ENCODE results near the gene SRC. TPM values are rescaled to one million over a fixed set of nuclear protein-coding genes. Genes with fewer than 3 reads are reported as not detected.

The SRC gene
- total RNA-seq, 1 donor from 2014 or later, result 15.4 TPM

DNA sequence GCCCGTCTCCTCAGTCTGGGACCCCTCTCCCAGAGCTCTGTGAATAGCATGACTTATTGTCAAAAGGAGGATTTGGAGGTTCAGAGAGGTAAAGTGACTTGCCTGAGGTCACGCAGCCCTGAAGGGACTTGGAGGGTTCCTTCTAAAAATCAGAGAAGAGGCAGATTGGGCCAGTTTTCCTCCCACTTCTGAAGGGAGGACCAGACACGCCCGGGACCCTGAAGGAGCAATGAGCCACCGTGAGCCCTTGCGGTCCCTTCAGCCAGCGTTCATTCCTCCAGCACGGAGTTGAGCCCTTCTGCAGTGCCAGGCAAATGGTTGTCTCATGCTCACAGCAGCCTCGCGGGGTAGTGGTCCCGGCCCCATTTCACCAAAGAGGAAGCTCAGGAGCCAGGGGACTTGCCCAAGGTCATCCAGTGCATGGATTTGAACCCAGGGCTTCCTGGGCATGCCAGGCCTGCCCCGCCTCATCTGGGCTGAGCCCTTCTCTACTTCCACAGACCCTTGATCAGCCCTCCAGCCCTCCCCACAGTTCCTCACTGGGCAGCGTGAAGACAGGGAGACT lies 7.4 kb downstream of the SRC start:
- no peak for DNase-seq (ENCODE audit: low spot score)
- Histone ChIP-seq H3F3A (ENCODE audit: low read depth) (no peaks in the 10 kb centered on the region), H3K79me2 (ENCODE audit: low read depth) (peaks cover 93% of the 10 kb centered on the region), H3K4me2 (no peak overlapping the region), H3K9me3 (ENCODE audit: low read depth) (no peaks in the 10 kb centered on the region), H3K9ac (no peak overlapping the region), H3K27ac (no peak overlapping the region), H2AFZ (replicated peaks) (no peak overlapping the region), H3K36me3 (no peaks in the 10 kb centered on the region), H4K20me1 (ENCODE audit: low read depth) (peaks cover 99% of the 10 kb centered on the region), H3K4me3 (no peak overlapping the region), H3K27me3 (no peaks in the 10 kb centered on the region), H3K4me1 (peaks cover 3% of the 10 kb centered on the region)
- no peak overlapping the region for H3K27ac Mint-ChIP-seq
- no peaks in the 10 kb centered on the region for H3K9me3 Mint-ChIP-seq
- H3K36me3 Mint-ChIP-seq, result peaks cover 15% of the 10 kb centered on the region
- TF ChIP-seq EZH2phosphoT487 (IDR thresholded peaks at IDR 0.05) (no peak), EZH2 (IDR thresholded peaks at IDR 0.05) (no peak)
- TF ChIP-seq, protein P1, sequence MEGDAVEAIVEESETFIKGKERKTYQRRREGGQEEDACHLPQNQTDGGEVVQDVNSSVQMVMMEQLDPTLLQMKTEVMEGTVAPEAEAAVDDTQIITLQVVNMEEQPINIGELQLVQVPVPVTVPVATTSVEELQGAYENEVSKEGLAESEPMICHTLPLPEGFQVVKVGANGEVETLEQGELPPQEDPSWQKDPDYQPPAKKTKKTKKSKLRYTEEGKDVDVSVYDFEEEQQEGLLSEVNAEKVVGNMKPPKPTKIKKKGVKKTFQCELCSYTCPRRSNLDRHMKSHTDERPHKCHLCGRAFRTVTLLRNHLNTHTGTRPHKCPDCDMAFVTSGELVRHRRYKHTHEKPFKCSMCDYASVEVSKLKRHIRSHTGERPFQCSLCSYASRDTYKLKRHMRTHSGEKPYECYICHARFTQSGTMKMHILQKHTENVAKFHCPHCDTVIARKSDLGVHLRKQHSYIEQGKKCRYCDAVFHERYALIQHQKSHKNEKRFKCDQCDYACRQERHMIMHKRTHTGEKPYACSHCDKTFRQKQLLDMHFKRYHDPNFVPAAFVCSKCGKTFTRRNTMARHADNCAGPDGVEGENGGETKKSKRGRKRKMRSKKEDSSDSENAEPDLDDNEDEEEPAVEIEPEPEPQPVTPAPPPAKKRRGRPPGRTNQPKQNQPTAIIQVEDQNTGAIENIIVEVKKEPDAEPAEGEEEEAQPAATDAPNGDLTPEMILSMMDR (IDR thresholded peaks at IDR 0.05), result no peak
- no peak overlapping the region for H3K4me3 Mint-ChIP-seq
- peaks cover 35% of the 10 kb centered on the region for H3K4me1 Mint-ChIP-seq
- H3K27me3 Mint-ChIP-seq (ENCODE audit: insufficient read depth, low read depth), result peaks cover 7% of the 10 kb centered on the region

DNA sequence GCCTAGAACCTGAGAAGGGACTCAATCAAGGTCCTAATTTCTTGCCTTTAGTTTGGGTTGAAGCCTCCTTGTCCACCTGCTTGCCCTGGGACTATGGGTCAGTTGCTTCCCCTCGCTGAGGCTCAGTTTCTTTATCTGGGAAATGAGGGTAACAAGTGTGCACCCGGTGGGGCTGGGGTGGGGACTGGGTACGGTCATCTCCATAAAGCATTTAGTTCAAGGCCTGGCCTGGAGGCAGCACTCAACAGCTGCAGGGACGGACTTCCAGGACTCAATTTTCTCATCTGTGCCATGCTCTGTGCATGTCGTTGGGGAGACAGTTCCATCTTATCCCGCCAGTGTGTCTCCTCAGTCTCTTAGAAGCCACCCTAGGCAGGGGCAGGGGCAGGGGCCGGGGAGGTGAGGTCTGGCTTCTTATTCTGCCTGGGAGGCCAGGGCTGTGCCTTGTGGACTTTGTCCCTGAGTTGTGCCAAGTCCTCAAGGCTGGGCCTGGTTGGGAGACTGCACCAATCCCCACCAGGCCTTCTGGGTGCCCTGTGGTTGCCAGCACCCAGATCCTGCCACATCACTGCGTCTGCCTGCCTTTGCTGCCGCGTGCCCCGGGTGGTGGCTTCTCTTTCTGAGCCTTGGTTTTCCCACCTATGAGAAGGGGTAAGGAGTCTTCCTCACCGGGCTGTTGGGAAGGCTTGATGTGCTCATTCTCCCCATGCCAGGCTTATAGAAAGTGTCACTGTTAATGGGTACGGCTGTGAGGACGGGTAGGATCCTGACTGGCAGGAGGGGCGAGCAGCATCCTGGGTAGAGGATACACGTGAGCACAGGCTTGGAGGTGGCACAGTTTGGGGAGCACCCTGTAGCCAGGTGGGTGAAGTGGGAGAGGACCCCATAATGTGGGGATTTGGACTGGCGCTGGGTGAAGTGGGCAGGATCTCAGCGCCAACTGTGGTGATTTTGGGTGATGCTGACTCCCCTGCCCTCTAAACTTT lies 8.6 kb downstream of the SRC start:
- no peak overlapping the region for H2AFZ ChIP-seq (replicated peaks)
- H3K79me2 ChIP-seq (ENCODE audit: low read depth), result peaks cover 86% of the 10 kb centered on the region
- no peak for TF ChIP-seq EZH2 (IDR thresholded peaks at IDR 0.05)
- TF ChIP-seq, protein P1 (IDR thresholded peaks at IDR 0.05), result no peak
- TF ChIP-seq EZH2phosphoT487 (IDR thresholded peaks at IDR 0.05), result no peak
- H3K27me3 ChIP-seq, result no peaks in the 10 kb centered on the region
- H3K4me1 ChIP-seq, result peaks cover 3% of the 10 kb centered on the region
- H4K20me1 ChIP-seq (ENCODE audit: low read depth), result peaks cover 99% of the 10 kb centered on the region
- DNase-seq (ENCODE audit: low spot score), result no peak
- H3K36me3 Mint-ChIP-seq, result peaks cover 13% of the 10 kb centered on the region
- peak overlapping the region; percentile 84 for H3K27ac Mint-ChIP-seq
- H3K4me3 ChIP-seq, result no peak overlapping the region
- H3K9me3 ChIP-seq (ENCODE audit: low read depth), result no peaks in the 10 kb centered on the region
- peaks cover 32% of the 10 kb centered on the region for H3K4me1 Mint-ChIP-seq
- H3K9me3 Mint-ChIP-seq, result no peaks in the 10 kb centered on the region
- no peak overlapping the region for H3K4me2 ChIP-seq
- no peak overlapping the region for H3K9ac ChIP-seq
- peaks cover 7% of the 10 kb centered on the region for H3K27me3 Mint-ChIP-seq (ENCODE audit: insufficient read depth, low read depth)
- H3F3A ChIP-seq (ENCODE audit: low read depth), result no peaks in the 10 kb centered on the region
- H3K27ac ChIP-seq, result no peak overlapping the region
- no peaks in the 10 kb centered on the region for H3K36me3 ChIP-seq
- no peak overlapping the region for H3K4me3 Mint-ChIP-seq

- Mint-ChIP-seq H3K4me1 (peaks cover 32% of the 10 kb centered on the region), H3K4me3 (no peak overlapping the region), H3K36me3 (peaks cover 12% of the 10 kb centered on the region), H3K27ac (peak overlapping the region; percentile 63), H3K27me3 (ENCODE audit: insufficient read depth, low read depth) (peaks cover 6% of the 10 kb centered on the region), H3K9me3 (no peaks in the 10 kb centered on the region)
- peaks cover 3% of the 10 kb centered on the region for H3K4me1 ChIP-seq
- no peak overlapping the region for H2AFZ ChIP-seq (replicated peaks)
- H3K4me3 ChIP-seq, result no peak overlapping the region
- H3K9me3 ChIP-seq (ENCODE audit: low read depth), result no peaks in the 10 kb centered on the region
- no peak overlapping the region for H3K4me2 ChIP-seq
- no peaks in the 10 kb centered on the region for H3F3A ChIP-seq (ENCODE audit: low read depth)
- H3K27me3 ChIP-seq, result no peaks in the 10 kb centered on the region
- H3K79me2 ChIP-seq (ENCODE audit: low read depth), result peaks cover 86% of the 10 kb centered on the region
- peaks cover 99% of the 10 kb centered on the region for H4K20me1 ChIP-seq (ENCODE audit: low read depth)
- TF ChIP-seq, protein P1 (IDR thresholded peaks at IDR 0.05), result no peak
- no peak for TF ChIP-seq EZH2 (IDR thresholded peaks at IDR 0.05)
- TF ChIP-seq EZH2phosphoT487 (IDR thresholded peaks at IDR 0.05), result no peak
- H3K27ac ChIP-seq, result no peak overlapping the region
- H3K9ac ChIP-seq, result no peak overlapping the region
- DNase-seq (ENCODE audit: low spot score), result no peak
- no peaks in the 10 kb centered on the region for H3K36me3 ChIP-seq
Measured at GRCh38 chr20:37355252-37356180, 9.6 kb downstream of the SRC start.
